ENCODE measurements around the gene XYLT2.
A peak's percentile ranks its signal among the peaks of the same experiment; 100 is the strongest.
"Not testable (repeated sequence)": the region's sequence is repeated elsewhere in the genome, so short reads cannot be mapped to it uniquely, and the experiment has no call there.

Gene XYLT2

GRCh38 chr17:50397111-50397918 is 51.4 kb downstream of the XYLT2 start, which contains the start of gene LRRC59:
Gene LRRC59, minus strand, starts transcription at chr17:50397523. Its CDS starts 206 bp downstream, at chr17:50397317.
- DNase-seq: peak; percentile 92

DNA sequence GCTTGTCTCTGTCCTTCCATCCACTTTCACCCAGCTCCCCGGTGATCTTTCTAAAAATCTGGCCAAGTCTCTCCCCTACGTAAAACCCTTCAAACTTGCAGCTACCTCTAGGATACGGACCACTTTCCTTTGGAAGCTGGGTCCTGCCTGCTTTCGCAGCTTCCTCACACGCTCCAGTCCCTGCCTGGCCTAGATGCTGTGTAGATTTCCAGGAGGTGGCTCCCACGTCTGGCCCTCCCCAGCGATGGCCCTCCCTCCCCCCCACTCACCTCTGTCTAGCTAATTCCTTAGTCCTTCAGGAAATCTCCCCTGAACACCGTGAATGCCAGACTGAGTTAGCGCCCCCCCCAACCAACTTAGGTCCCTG is 52.0 kb downstream of the XYLT2 start:
- no peak for DNase-seq

- not testable (repeated sequence) for DNase-seq
Measured at GRCh38 chr17:50398672-50399071, 52.7 kb downstream of the XYLT2 start.

- not testable (repeated sequence) for DNase-seq
Measured at GRCh38 chr17:50399591-50399990, 53.7 kb downstream of the XYLT2 start.

GRCh38 chr17:50405351-50405750 is 59.4 kb downstream of the XYLT2 start:
- DNase-seq: not testable (repeated sequence)

DNA sequence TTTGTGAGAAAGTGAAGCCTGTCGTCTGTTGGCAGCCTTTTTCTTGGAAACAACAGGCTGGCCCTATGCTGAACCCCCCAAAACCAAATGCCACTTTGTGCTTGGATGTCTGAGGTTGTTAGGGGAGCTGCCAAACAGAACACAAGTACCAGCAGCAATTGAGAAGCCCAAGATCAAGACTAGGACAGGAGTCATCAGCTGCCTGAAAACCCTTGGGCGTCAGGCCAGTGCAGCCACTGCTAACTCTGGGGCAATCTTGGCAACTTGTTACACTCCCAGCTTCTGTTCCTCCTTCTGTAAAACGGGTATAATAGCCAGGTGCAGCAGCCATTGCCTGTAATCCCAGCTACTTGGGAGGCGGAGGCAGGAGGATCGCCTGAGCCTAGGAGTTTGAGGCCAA is 60.7 kb downstream of the XYLT2 start:
- DNase-seq: no peak

GRCh38 chr17:50407921-50408320 is 62.0 kb downstream of the XYLT2 start:
- no peak for DNase-seq

Measured in stimulated activated CD4-positive, alpha-beta T cell treated with anti-CD3 and anti-CD28 coated beads, Interleukin-4, amount 100 ng/mL, for 1 hour (primary cell).